IMR-90 (cell line): Measurements from ENCODE around the gene PTGES3. TPM values are rescaled to one million over a fixed set of nuclear protein-coding genes. Genes with fewer than 3 reads are reported as not detected.
"Not testable (repeated sequence)": the region's sequence is repeated elsewhere in the genome, so short reads cannot be mapped to it uniquely, and the experiment has no call there.

Source experiments
- ATAC-seq: fragments of 200-7000 bp; cut with Tn5 transposase; 2 replicates; pipeline ENCODE4 v1.9.1; 2020; ENCODE audit warnings: low read depth, mild to moderate bottlenecking, moderate library complexity
- BruUV-seq: library from RNA; stranded (reverse); fragments of 400-500 nt; replicated peaks from 2 replicates; lab custom pipeline; 2021; lab: Mats Ljungman, UMichigan
- CTCF ChIA-PET: fragments of 300-600 bp; formaldehyde crosslinking; extraction: SDS; loops from one replicate; lab custom pipeline; 2021; ENCODE audit warnings: antibody characterized with exemption; lab: Yijun Ruan, JAX
- POLR2A ChIA-PET: fragments of 300-600 bp; sonication (Branson Sonifier 250); formaldehyde crosslinking; loops from one replicate; lab custom pipeline; 2022; ENCODE audit warnings: antibody characterized with exemption; ENCODE audit not compliant: unreplicated experiment; lab: Charles Lee
- DNase-seq: peaks from one replicate; pipeline ENCODE4 v3.0.0; 2013
- H2AFZ ChIP-seq: replicated peaks from 2 replicates; pipeline ENCODE3; 2013; ENCODE audit warnings: low read length, mild to moderate bottlenecking; ENCODE audit not compliant: poor library complexity
- H2AK5ac ChIP-seq: 2 replicates; pipeline ENCODE4 v1.6.1; 2013; ENCODE audit warnings: low read depth, low read length, inconsistent platforms
- H2AK9ac ChIP-seq: replicated peaks from 2 replicates; pipeline ENCODE3; 2013; ENCODE audit warnings: mild to moderate bottlenecking, low read depth, low read length, moderate library complexity; ENCODE audit not compliant: poor library complexity
- H2BK120ac ChIP-seq: 2 replicates; pipeline ENCODE4 v1.6.1; 2013; ENCODE audit warnings: low read depth, low read length, inconsistent platforms
- H2BK15ac ChIP-seq: 3 replicates; pipeline ENCODE4 v1.6.1; 2013; ENCODE audit warnings: low read depth, low read length, inconsistent platforms
- H2BK20ac ChIP-seq: 2 replicates; pipeline ENCODE4 v1.6.1; 2013; ENCODE audit warnings: low read depth, mild to moderate bottlenecking, inconsistent platforms, low read length, moderate library complexity
- H2BK5ac ChIP-seq: 2 replicates; pipeline ENCODE4 v1.6.1; 2013; ENCODE audit warnings: mild to moderate bottlenecking, low read depth, low read length, inconsistent platforms; ENCODE audit not compliant: poor library complexity, severe bottlenecking
- H3K14ac ChIP-seq: replicated peaks from 2 replicates; pipeline ENCODE4 v1.6.1; 2013; ENCODE audit warnings: low read depth, low read length, inconsistent platforms
- H3K18ac ChIP-seq: 2 replicates; pipeline ENCODE4 v1.6.1; 2013; ENCODE audit warnings: low read depth, low read length, control low read depth
- H3K23ac ChIP-seq: 2 replicates; pipeline ENCODE4 v1.6.1; 2013; ENCODE audit warnings: low read depth, low read length, inconsistent platforms
- H3K27ac ChIP-seq: 2 replicates; pipeline ENCODE4 v1.5.1; 2013; ENCODE audit warnings: mild to moderate bottlenecking, control low read depth, low read length; ENCODE audit not compliant: insufficient read depth
- H3K27me3 ChIP-seq: 2 replicates; pipeline ENCODE4 v1.6.1; 2013; ENCODE audit warnings: low read length; ENCODE audit not compliant: control insufficient read depth, insufficient read depth
- H3K36me3 ChIP-seq: 2 replicates; pipeline ENCODE4 v1.6.1; 2013; ENCODE audit warnings: low read length, mixed read lengths; ENCODE audit not compliant: control insufficient read depth, insufficient read depth
- H3K4ac ChIP-seq: 2 replicates; pipeline ENCODE4 v1.6.1; 2013; ENCODE audit warnings: low read depth, low read length, inconsistent platforms
- H3K4me1 ChIP-seq: 2 replicates; pipeline ENCODE4 v1.6.1; 2013; ENCODE audit warnings: low read length, mixed read lengths; ENCODE audit not compliant: control insufficient read depth, insufficient read depth
- H3K4me2 ChIP-seq: 2 replicates; pipeline ENCODE4 v1.6.1; 2013; ENCODE audit warnings: low read depth, mild to moderate bottlenecking, control low read depth, low read length, moderate library complexity
- H3K4me3 ChIP-seq: 2 replicates; pipeline ENCODE4 v1.5.1; 2013; ENCODE audit warnings: low read depth, mild to moderate bottlenecking, control low read depth, low read length, moderate library complexity; ENCODE audit not compliant: insufficient read depth
- H3K56ac ChIP-seq: 2 replicates; pipeline ENCODE4 v1.6.1; 2013; ENCODE audit warnings: low read length, inconsistent platforms; ENCODE audit not compliant: insufficient read depth; ENCODE audit errors: extremely low read depth
- H3K79me1 ChIP-seq, 2 experiments: 2 replicates each; pipeline ENCODE4 v1.6.1; 2013; ENCODE audit warnings: low read length in 2 of 2, inconsistent platforms in 1 of 2, low read depth in 1 of 2
- H3K9ac ChIP-seq: 2 replicates; pipeline ENCODE4 v1.6.1; 2013; ENCODE audit warnings: low read depth, low read length, control low read depth
- H3K9me1 ChIP-seq: 2 replicates; pipeline ENCODE4 v1.6.1; 2013; ENCODE audit warnings: low read length, inconsistent platforms; ENCODE audit not compliant: insufficient read depth
- H3K9me3 ChIP-seq: 2 replicates; pipeline ENCODE4 v1.6.1; 2013; ENCODE audit warnings: low read length; ENCODE audit not compliant: control insufficient read depth, insufficient read depth
- H4K20me1 ChIP-seq: 2 replicates; pipeline ENCODE4 v1.6.1; 2013; ENCODE audit warnings: low read length, inconsistent platforms; ENCODE audit not compliant: insufficient read depth
- H4K5ac ChIP-seq: 2 replicates; pipeline ENCODE4 v1.6.1; 2013; ENCODE audit warnings: mild to moderate bottlenecking, low read depth, low read length, control low read depth
- H4K8ac ChIP-seq, 2 experiments: 2 replicates each; pipeline ENCODE4 v1.6.1; 2013; ENCODE audit warnings: low read depth in 2 of 2, low read length in 2 of 2, control low read depth in 1 of 2, inconsistent platforms in 1 of 2
- H4K91ac ChIP-seq: 2 replicates; pipeline ENCODE4 v1.6.1; 2013; ENCODE audit warnings: low read depth, low read length, inconsistent platforms; ENCODE audit not compliant: insufficient read depth
- MXI1 ChIP-seq: IDR thresholded peaks from 2 replicates; pipeline ENCODE4 v1.6.1; 2012; ENCODE audit warnings: low read depth, mild to moderate bottlenecking, low read length, moderate library complexity, borderline replicate concordance
- RAD21 ChIP-seq: IDR thresholded peaks from 2 replicates; pipeline ENCODE4 v1.6.1; 2012; ENCODE audit warnings: low read length, improper control_type of control experiment
- whole genome bisulfite sequencing, 2 experiments: methylation state at CpG; one replicate each; pipeline versions ENCODE4 v1.1.5 to v1.1.7; 2013; ENCODE audit warnings: missing lambda C conversion rate in 2 of 2; ENCODE audit not compliant: insufficient read length in 1 of 2; ENCODE audit errors: extremely low coverage in 2 of 2; 5-methylcytosine and 5-hydroxymethylcytosine counted together
- dilution Hi-C: fragments of 300-500 bp; cut with HindIII; formaldehyde crosslinking; loops from one replicate; pipeline ENCODE4 v1.14.3; 2018; ENCODE audit warnings: low sequenced_read_pairs; ENCODE audit not compliant: unreplicated experiment
- in situ Hi-C: fragments of 300-500 bp; cut with MboI; formaldehyde crosslinking; loops from 3 replicates; pipeline ENCODE4 v1.14.3; 2019; ENCODE audit warnings: low sequenced_read_pairs, inconsistent platforms, mixed read lengths
- intact Hi-C: fragments of 100-400 bp; cut with micrococcal nuclease; formaldehyde crosslinking; loops from 2 replicates; pipeline ENCODE4 v1.10.0; 2022
- polyA plus RNA-seq, 3 experiments: library from polyadenylated mRNA; depleted of rRNA; stranded (reverse); fragments of >200 nt; gene quantifications; 2 replicates each; pipeline ENCODE4 v1.2.3, GENCODE V29; 2012; ENCODE audit warnings: low replicate concordance in 1 of 3
- total RNA-seq: library from RNA; depleted of rRNA; stranded (reverse); fragments of >200 nt; gene quantifications from 2 replicates; pipeline ENCODE4 v1.2.3, GENCODE V29; 2012

PTGES3 gene
- total and polyA plus RNA-seq, 2 of the 4 experiments (the other 2 are of a cell fraction): 42.7 to 73.2 TPM

- TF ChIP-seq RAD21 (no peak), MXI1 (no peak)
These were observed 30.4 kb downstream of the PTGES3 start (continued) for GRCh38 chr12:56657416-56658379.

GRCh38 chr12:56653781-56654180 is 34.3 kb downstream of the PTGES3 start:
- ATAC-seq, H3K9ac ChIP-seq, BruUV-seq, H3K36me3 ChIP-seq, H3K4ac ChIP-seq, H4K91ac ChIP-seq, H2BK5ac ChIP-seq, H2BK20ac ChIP-seq, DNase-seq, H3K4me1 ChIP-seq, POLR2A ChIA-PET, intact Hi-C loops, H3K4me2 ChIP-seq, H2AFZ ChIP-seq, H3K9me1 ChIP-seq, H2AK5ac ChIP-seq, H3K56ac ChIP-seq, H4K5ac ChIP-seq, CTCF ChIA-PET, H3K79me1 ChIP-seq, H3K14ac ChIP-seq, H3K18ac ChIP-seq, in situ Hi-C loops, H3K4me3 ChIP-seq, H2BK120ac ChIP-seq, H2BK15ac ChIP-seq, H4K8ac ChIP-seq, dilution Hi-C loops, H4K20me1 ChIP-seq, H3K23ac ChIP-seq, H3K27me3 ChIP-seq, H2AK9ac ChIP-seq, H3K9me3 ChIP-seq, H3K27ac ChIP-seq: not testable (repeated sequence)
- WGBS, 2 experiments: 100% methylated on average over 4 of the region's 5 CpGs; no CpG with 5 or more reads in 1 of the 2 experiments

GRCh38 chr12:56648023-56648422 is 40.1 kb downstream of the PTGES3 start:
- in situ Hi-C loops, H3K9me1 ChIP-seq, H3K4me2 ChIP-seq, H4K8ac ChIP-seq, H2AFZ ChIP-seq, H3K4me1 ChIP-seq, H2BK15ac ChIP-seq, H3K14ac ChIP-seq, H3K4ac ChIP-seq, H4K91ac ChIP-seq, BruUV-seq, H2BK5ac ChIP-seq, ATAC-seq, H3K56ac ChIP-seq, H3K18ac ChIP-seq, H2BK20ac ChIP-seq, H3K23ac ChIP-seq, H3K4me3 ChIP-seq, H3K27ac ChIP-seq, dilution Hi-C loops, H2AK9ac ChIP-seq, POLR2A ChIA-PET, H4K5ac ChIP-seq, H2AK5ac ChIP-seq, H3K27me3 ChIP-seq, DNase-seq, H3K9me3 ChIP-seq, H3K9ac ChIP-seq, H2BK120ac ChIP-seq, H3K36me3 ChIP-seq: not testable (repeated sequence)
- Histone ChIP-seq H3K79me1 (peaks cover 2 to 18% of the 10 kb centered on the region in 2 experiments; a peak in 2 of 4 replicates), H4K20me1 (peaks cover 25% of the 10 kb centered on the region)
- WGBS, 2 experiments: 100% methylated on average over 1 of the region's 9 CpGs; no CpG with 5 or more reads in 1 of the 2 experiments
- intact Hi-C loops: loop anchor here (10.0 kb wide), 1 partner anchor 357 kb away; the partner anchor contains the start of gene ZBTB39
- CTCF ChIA-PET: interaction anchor here (3.7 kb wide), 1 partner anchor 11 kb away, joined by 11 read pairs; no protein-coding TSS in a partner anchor
